Measurements from ENCODE around the gene TRIM50. TPM values are rescaled to one million over a fixed set of nuclear protein-coding genes. Genes with fewer than 3 reads are reported as not detected.

TRIM50 gene
- total RNA-seq, 6 experiments from 2014 or later: not detected

DNA sequence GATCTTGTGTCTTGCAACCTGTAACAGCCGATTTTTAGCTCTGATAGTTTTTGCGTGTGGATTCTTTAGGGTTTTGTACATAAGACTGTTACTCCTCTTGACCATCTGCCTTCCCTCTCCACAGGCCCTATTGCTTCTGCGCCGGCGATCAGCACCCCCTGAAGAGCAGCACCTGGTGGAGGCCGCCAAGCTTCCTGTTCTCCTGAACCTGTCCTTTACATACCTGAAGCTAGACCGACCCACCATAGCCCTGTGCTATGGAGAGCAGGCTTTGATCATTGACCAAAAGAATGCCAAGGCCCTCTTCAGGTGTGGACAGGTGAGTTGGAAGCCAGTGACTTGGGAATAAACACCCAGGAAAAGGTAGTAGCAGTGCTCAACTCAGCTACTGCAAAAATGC is 12.6 kb upstream of the TRIM50 start:
- TF ChIP-seq, protein P1, sequence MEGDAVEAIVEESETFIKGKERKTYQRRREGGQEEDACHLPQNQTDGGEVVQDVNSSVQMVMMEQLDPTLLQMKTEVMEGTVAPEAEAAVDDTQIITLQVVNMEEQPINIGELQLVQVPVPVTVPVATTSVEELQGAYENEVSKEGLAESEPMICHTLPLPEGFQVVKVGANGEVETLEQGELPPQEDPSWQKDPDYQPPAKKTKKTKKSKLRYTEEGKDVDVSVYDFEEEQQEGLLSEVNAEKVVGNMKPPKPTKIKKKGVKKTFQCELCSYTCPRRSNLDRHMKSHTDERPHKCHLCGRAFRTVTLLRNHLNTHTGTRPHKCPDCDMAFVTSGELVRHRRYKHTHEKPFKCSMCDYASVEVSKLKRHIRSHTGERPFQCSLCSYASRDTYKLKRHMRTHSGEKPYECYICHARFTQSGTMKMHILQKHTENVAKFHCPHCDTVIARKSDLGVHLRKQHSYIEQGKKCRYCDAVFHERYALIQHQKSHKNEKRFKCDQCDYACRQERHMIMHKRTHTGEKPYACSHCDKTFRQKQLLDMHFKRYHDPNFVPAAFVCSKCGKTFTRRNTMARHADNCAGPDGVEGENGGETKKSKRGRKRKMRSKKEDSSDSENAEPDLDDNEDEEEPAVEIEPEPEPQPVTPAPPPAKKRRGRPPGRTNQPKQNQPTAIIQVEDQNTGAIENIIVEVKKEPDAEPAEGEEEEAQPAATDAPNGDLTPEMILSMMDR (IDR thresholded peaks at IDR 0.05): no peak
- no peak overlapping the region for H3K27ac Mint-ChIP-seq
- no peaks in the 10 kb centered on the region for H3K36me3 Mint-ChIP-seq (ENCODE audit: low read depth)
- peaks cover 14% of the 10 kb centered on the region for H3K4me1 Mint-ChIP-seq (ENCODE audit: low read depth)
- H3K9me3 Mint-ChIP-seq: no peaks in the 10 kb centered on the region
- H3K4me3 Mint-ChIP-seq: no peak overlapping the region
- peaks cover 34% of the 10 kb centered on the region for H3K27me3 Mint-ChIP-seq (ENCODE audit: insufficient read depth)
- no peak for DNase-seq

DNA sequence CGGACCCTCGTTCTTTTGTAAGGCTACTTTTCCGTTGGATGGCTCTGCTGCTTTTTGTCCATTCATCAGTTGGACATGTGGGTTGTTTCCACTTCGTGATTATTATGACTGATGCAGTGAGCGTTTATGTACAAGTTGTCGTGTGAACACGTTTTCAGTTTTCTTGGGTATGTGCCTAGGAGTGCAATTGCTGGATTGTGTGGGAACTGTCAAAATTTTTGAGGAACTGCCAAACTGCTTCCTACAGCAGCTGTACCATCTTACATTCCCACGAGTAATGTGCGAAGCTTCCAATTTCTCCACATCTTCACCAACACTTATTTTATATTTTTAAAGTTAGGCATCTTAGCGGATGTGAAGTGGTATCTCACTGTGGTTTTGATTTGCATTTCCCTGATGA is 10.4 kb upstream of the TRIM50 start:
- no peak for DNase-seq
- Mint-ChIP-seq H3K4me1 (ENCODE audit: low read depth) (peaks cover 14% of the 10 kb centered on the region), H3K27ac (no peak overlapping the region), H3K4me3 (no peak overlapping the region), H3K36me3 (ENCODE audit: low read depth) (no peaks in the 10 kb centered on the region), H3K27me3 (ENCODE audit: insufficient read depth) (peaks cover 36% of the 10 kb centered on the region), H3K9me3 (no peaks in the 10 kb centered on the region)
- TF ChIP-seq, protein P1 (IDR thresholded peaks at IDR 0.05): no peak

DNA sequence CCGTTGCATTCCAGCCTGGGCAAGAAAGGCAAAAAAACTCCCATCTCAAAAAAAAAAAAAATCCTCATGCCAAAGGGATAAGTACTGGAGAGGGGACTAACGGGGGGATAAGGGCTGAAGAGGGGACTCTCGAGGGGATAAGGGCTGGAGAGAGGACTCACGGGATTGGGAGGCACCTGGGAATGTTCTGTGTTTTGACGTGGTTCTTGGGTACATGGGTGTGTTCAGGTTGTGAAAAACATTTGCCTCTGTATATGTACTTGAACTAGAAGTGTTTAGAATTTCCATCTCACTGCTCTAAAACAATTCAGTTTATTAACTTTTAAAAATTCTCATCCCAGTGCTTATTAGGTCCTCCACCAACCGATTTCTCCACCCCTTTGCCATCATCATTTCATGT is 4.6 kb upstream of the TRIM50 start:
- Mint-ChIP-seq H3K36me3 (ENCODE audit: low read depth) (no peaks in the 10 kb centered on the region), H3K4me3 (no peak overlapping the region), H3K4me1 (ENCODE audit: low read depth) (peaks cover 22% of the 10 kb centered on the region), H3K27me3 (ENCODE audit: insufficient read depth) (peaks cover 35% of the 10 kb centered on the region), H3K27ac (no peak overlapping the region), H3K9me3 (no peaks in the 10 kb centered on the region)
- DNase-seq: no peak
- TF ChIP-seq, protein P1 (IDR thresholded peaks at IDR 0.05): no peak

DNA sequence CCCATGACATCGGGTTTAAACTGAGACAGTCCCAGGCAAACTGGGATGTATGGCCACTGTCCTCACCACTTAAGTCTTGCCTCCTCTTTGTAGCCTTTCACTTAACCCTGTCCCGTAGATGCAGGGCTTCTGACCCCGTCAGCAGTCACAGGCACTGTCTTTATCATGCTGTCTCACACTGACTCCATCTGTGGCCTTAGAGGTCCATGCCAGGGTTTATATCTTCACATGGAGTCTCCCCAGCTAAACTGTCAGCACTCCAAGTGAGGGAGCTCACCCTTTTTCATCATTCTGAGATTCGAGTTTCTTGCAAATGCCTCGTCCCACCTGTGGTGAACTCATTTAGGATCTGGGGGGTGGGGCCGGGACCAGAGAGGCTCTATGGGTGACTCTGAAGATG is 2.9 kb upstream of the TRIM50 start:
- DNase-seq: no peak
- H3K9me3 Mint-ChIP-seq: no peaks in the 10 kb centered on the region
- H3K36me3 Mint-ChIP-seq (ENCODE audit: low read depth): no peaks in the 10 kb centered on the region
- TF ChIP-seq, protein P1 (IDR thresholded peaks at IDR 0.05): no peak
- H3K4me1 Mint-ChIP-seq (ENCODE audit: low read depth): peaks cover 22% of the 10 kb centered on the region
- no peak overlapping the region for H3K27ac Mint-ChIP-seq
- no peak overlapping the region for H3K4me3 Mint-ChIP-seq
- H3K27me3 Mint-ChIP-seq (ENCODE audit: insufficient read depth): peaks cover 24% of the 10 kb centered on the region

DNA sequence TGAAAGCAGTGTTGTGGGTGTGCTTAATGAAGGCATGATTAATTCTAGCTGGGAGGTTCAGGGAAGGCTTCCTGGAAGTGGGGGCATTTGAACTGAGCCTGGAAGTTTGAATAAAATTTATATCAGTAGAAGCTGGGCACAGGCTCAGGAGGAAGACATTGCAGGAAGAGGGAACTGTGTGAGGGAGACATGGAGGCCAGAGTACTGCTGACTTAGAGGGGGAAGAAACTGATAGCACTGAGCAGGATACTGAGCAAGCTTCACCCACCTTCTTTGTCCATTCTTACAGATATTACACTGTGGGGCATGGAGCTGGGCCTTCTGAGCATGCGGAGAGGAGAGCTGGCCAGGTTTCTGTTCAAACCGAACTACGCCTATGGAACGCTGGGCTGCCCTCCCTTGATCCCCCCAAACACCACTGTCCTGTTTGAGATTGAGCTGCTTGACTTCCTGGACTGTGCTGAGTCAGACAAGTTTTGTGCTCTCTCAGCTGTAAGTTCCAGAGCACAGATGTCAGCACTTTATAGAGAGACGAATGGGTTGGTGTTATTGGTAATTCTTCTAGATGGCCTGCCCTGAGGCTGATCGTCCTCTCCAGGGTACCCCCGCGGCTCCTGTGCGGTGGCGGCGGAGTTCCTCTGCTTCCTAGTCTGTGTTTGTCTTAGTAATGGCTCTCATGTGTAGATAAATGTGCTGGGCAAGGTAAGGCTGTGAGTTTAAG is 2.1 kb upstream of the TRIM50 start:
- H3K4me3 Mint-ChIP-seq: peak overlapping the region; percentile 4

More for the DNA sequence above, 2.1 kb upstream of the TRIM50 start:
- TF ChIP-seq, protein P1 (IDR thresholded peaks at IDR 0.05): no peak
- Mint-ChIP-seq H3K27ac (no peak overlapping the region), H3K4me1 (ENCODE audit: low read depth) (peaks cover 22% of the 10 kb centered on the region), H3K9me3 (no peaks in the 10 kb centered on the region), H3K36me3 (ENCODE audit: low read depth) (no peaks in the 10 kb centered on the region), H3K27me3 (ENCODE audit: insufficient read depth) (peaks cover 21% of the 10 kb centered on the region)
- peak; percentile 59 for DNase-seq

Data from HFFc6 (cell line).